HG03442 (cell line): Measurements from ENCODE around the gene PHTF2.
A peak's percentile ranks its signal among the peaks of the same experiment; 100 is the strongest.
"Not testable (repeated sequence)": the region's sequence is repeated elsewhere in the genome, so short reads cannot be mapped to it uniquely, and the experiment has no call there.

Experiments used
- ATAC-seq: cut with Tn5 transposase; IDR thresholded peaks from one replicate; pipeline ENCODE4 v1.9.1; 2021; ENCODE audit warnings: mild to moderate bottlenecking, moderate library complexity; ENCODE audit not compliant: unreplicated experiment

The PHTF2 gene

DNA sequence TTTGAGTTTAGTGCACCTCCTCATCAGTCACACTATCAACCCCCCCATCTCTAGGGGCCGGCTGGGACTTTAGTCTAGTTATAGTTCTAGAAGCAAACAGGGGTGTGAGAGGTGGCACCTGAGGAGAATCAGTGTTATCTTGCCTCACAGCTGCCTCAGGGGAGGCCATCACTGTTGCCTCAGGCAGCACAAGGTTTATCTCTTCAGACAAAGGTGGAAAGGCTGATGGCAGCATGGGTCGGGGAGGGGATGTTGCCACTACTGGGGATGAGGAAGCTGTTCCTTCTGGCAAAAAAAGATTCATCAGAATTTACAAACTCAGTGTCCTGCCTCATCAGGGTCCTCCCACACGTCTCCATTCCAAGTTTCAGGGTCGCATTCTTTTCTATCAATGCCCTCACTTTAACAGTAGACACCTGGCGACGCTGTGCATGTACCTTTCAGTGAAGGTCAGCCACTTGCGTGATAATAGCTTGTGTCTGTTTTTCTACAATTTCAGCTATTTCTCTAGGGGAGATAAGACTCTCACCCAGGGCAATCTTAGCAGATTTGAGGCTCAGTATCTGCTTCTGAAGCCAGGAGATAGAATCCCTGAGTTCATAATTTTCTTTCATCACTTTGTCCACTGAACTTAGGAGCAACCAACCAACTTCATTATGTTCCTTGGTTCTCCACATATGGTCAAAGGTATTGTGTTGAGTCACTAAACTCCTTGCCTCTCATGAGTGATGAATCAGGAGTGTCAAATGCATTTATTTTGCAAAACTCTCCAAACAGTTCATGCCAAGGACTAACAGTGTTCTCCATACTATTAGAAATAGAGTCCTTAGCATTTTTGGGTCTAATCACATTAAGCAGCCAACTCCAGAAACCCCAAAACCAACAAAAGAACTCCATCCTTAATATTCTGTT is 75.1 kb downstream of the PHTF2 start:
- not testable (repeated sequence) for ATAC-seq

DNA sequence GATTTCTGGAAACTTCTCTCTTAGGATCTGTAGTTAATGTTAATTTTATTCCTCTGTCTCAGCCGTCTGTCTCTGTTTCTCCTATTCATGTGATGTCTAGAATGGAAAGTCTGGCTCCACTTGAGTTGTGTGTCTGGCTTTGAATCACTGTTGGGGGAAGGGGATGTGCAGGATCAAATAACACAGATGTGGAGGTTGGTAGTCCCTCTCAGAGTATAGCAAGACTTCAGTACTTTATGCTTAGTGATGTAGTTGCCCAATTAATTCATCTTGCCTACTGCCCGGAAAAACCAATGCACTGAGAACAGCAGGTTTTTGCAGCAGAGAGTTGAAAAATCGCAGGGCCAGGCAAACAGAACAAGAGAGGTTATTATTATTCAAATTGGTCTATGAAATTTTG is 79.2 kb downstream of the PHTF2 start:
- ATAC-seq = no peak

DNA sequence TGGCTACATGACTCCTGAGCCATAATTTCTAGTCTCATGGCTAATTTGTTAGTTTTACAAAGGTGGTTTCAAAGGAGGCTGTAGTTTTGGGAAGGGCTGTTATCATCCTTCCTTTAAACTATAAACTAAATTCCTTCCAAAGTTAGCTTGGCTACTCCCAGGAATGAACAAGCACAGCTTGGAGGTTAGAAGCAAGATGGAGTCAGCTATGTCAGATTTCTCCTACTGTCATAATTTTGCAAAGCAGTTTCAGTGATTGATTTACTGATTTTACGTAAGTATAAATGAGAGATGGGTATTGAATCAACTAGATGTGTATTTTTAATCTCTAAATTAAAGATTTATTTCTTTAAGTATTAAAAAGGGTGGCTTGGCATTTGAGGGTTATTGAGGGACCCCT is 79.9 kb downstream of the PHTF2 start:
- ATAC-seq = no peak

DNA sequence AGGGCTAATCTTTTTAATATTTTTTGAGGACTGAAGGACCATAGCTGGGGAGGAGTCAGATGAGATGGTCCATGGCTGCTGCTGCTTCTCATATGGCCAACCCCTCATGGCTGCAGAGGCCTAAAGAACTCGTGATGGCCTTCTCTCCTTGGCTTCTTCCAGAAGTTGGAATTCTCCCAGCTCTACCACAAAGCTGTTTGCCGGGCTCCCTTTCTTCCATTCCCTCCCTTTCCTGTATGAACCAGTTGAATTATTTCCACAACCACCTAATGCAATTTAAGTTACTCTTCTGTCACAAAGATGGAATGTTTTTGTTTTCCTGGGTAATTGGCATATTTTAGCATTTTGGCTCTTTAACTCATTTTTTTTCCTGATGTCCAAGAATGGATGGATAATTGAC is 80.7 kb downstream of the PHTF2 start:
- no peak for ATAC-seq

DNA sequence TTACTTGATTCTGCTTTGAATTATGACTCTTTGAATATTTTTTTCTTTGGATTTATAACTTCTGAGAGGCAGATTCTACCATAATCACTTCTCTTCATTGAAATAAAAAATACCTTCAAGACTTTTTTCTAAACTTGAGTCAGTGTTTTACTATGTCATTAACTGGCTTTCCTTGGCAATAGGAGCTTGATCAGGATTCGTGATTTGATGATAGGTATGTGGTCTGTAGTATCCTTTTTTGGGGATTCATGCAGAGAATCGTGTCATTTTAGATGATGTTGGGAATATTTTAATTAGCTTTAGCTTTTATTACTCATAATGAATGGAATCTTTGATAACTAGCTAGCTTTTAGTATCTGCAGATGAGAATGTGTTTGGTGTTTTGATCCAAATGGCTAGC is 83.3 kb downstream of the PHTF2 start:
- no peak for ATAC-seq

DNA sequence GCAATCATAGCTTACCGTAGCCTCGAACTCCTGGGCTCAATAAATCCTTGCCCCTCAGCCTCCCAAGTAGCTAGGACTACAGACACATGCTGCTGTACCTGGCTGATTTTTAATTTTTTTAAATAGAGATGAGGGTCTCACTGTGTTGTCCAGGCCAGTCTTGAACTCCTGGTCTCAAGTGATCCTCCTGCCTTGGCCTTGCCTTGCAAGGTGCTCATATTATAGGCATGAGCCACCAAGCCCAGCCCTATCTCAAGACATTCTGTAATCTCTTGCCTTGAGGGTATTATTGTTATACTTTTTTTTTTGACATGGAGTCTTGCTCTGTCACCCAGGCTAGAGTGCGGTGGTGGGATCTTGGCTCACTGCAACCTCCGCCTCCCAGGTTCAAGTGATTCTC is 86.6 kb downstream of the PHTF2 start:
- no peak for ATAC-seq

DNA sequence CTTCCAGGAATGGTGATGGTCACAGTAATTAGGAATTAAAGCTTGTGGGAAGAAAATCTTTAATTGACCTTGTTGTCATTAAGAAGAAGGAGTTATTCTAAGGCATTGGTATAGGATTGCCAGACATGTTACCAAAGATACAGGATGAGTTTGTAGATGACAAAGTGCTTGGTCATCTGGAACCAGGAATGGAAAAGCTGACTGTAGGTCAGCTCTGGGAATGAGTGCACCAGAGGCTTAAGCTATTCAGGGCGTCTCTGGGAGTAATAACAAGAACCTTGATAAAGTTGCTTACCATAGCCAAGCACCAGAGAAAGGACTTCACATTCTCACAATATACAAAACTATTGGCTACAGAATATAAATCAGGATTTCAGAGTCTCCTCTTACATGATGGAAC is 89.0 kb downstream of the PHTF2 start:
- ATAC-seq = no peak

DNA sequence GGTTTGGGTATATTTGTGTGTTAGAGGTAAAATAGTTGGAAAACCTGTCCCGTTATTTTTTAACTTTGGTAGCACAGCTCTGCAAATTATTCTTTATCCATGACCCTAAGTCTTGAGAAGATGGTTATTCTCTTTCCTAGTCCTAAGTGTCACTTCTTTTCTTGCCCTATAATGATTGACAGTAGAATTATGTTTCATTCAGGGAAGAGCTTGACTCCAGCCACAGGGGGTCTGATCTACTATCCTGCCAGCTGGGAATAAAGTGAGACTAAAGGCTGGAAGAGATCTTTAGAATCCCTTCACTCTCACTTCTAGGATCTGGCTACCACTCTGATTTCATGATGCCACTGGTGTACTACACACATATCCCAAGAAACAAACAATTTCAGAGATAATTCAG is 90.4 kb downstream of the PHTF2 start:
- no peak for ATAC-seq

DNA sequence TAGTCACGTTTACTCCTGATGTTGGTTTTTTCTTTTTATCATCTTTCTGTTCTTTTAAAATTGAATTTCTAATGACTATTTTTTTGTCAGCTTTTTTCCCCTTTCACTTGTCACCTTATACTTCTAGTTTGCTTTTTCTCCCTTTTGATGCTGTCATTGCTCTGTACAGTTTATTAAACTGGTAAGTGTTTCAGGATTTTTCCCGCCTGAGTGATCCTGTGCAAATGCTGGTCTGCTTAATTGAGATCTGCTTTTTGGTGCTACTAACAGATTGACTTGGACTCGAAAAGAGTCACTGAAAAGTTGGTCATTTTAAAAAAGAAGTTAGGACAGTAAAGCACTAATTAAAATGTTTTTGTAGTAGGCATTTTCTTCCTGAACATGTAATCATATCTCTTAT is 95.2 kb downstream of the PHTF2 start:
- no peak for ATAC-seq

DNA sequence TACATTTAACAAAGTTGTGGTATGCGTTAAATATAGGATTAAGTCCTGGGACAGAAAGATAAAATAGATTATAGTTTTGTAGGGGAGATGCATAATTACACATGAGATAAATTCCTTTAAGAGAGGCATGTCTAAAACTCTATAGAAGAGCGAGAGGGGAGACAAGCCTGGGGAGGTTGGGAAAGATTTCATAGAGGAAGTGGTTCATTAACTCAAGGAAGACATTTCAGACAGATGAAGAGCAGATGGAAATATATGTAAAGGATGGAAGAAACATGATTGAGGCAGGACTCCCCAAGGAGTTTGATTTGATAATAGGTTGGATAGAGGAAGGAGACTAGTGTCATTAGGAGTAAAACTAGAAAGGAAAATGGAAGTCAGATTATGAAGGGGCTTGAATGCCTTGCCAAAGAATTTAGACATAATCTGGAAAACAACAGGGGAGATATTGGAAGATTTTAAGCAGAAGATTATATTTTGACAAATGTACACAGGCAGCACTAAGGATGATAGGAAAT is 96.1 kb downstream of the PHTF2 start:
- no peak for ATAC-seq

DNA sequence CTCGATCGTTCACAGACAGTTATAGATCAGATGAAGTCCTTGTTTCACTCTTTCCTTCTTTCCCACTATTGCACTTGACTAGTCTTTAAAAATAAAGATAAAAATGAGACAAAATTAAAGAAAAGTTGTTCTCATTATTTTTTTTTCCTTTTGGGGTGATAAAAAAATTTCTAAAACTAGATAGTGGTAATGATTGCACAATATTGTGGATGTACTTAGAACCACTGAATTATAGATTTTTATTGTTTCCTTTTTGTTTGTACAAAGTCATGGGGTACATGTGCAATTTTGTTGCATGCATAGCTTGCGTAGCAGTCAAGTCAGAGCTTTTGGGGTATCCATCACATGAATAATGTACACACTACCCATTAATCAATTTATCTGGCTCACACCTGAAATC is 97.3 kb downstream of the PHTF2 start:
- no peak for ATAC-seq

DNA sequence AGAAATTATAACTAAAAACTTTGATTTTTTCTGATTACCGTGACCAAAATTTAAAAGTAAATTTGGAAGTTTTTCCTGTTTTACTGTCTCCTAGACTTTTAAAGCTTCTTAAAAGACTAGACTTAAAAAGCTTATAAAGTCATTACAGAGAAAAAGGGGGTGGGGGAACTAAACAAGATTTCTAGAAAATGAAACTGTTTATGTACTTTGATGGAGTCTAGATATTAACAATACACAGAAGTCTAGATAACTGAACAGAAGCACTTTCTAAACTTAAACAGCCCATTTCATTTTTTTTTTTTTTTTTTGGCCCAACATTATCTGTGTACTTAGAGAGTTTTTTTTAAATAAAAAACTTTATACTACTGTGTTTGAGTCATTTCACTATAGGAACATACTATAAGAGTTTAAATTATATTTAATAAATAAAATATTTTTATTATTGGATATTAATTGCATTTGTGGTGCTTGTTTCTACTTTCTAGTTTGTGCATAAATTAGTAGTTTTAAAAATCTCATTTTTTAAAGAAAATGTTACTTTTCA is 98.5 kb downstream of the PHTF2 start:
- no peak for ATAC-seq

DNA sequence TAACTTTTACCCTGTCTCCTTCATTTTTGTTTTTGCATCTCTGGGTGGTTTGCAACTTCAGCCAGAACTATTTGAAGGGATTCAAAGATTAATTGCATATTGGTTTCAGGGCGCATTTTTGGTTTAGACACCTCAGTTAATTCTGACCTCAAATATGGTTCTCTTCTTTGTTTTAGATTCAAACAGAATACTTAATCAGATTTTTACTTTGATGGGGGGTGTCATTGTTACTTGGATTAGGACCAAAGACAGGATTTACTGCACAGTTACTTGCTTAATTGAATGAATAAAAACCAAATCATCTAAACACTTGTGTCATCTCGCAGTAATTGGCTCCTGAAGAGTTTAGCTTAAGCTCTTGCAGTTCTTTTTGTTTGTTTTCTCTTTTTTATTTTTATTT is 100.9 kb downstream of the PHTF2 start:
- no peak for ATAC-seq

DNA sequence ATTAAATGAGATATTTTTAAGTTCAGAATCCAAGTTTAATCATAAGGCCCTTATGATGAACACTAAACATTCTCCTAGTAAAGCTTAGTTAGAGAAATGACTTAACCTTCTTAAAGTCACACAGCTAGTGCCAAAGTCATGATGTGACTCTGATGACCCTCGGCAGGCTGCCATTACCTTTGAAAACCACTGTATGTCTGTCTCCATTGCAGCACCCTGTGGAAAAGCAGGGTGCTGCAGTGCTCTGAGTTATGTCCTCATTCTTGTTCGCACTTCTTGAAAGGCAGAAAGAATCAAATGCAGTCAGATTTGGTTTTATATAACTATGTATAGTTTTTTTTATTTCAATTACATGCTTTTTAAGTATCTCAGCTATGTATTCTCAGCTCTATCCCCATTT is 105.0 kb downstream of the PHTF2 start:
- peak; percentile 36 for ATAC-seq

DNA sequence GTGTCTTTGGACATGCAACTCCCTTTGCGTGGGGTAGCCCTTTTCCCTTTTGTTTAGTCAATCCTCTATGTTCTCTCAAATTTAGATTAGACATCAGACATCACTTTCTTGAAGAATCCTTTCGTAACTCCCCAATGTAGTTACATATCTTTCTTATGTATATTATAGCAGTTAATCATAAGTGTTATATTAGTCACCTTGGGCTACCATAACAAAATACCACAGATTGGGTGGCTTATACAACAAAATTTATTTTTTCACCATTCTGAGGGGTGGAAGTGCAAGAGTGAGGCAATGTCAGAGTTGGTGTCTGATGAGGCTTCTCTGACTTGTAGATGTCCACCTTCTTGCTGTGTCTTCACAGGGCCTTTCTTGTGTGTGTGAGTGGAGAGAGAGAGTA is 105.7 kb downstream of the PHTF2 start:
- ATAC-seq = no peak

DNA sequence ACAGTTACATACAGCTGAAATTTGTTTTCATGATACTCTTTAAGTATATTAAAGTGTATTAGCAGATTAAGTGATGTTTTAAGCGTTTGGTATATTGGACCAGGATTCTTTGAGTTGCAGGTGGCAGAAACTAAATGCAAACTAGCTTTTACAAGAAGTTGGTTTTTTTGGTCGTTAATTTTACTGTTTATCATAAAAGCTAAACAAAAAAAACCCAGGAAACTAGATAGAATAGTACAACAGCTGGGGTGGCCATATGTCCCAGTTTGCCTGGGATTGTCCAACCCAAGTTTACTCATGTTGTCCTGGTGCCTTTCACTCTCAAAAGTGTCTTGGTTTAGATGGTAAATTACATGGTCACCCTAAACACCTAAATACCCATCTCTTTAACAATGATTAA is 108.7 kb downstream of the PHTF2 start:
- ATAC-seq = no peak

DNA sequence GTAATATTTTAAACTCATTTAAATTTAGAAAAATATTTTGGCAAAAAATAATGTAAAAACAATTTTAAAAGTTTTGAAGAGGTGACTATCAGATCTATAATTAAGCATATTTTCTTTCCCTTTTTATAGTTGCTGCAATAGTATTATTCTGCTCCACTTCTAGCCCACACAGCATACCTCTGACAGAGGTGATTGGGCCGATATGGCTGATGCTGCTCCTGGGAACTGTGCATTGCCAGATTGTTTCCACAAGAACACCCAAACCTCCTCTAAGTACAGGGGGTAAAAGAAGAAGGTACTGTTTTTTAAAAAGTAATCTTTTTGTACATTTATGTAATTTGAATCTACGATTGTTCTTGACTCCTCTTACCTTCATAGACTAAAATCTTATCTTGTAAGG is 110.1 kb downstream of the PHTF2 start:
- ATAC-seq = no peak

DNA sequence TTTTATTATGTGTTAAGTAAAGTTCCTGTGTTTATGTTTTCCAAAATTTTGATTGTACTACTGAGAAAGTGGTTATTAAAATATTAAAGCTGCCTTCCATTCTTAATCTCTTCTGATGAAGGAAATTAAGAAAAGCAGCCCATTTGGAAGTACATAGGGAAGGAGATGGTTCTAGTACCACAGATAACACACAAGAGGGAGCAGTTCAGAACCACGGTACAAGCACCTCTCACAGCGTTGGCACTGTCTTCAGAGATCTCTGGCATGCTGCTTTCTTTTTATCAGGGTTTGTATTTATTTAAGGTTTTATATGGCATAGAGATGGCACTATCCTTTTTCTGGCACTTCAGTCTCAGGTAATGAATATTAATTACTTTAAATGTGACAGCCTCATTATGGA is 111.6 kb downstream of the PHTF2 start:
- no peak for ATAC-seq

DNA sequence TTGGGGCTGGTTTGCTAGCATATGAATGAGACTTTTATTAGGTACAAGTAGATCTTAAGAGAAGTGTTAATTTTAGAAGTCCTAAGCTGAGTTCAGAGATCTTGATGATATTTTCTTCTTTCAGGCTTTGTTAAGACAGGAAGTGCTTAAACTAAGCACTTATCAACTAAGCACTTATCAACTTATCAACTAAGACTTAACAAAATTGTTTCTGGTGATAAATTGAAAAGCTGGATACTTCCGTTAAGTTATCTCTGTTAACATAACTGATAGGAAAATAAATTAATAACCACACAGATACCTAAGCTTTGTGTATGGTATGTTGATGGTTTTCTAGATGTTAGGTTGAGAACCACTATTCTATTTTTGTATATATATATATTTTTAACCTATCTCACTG is 113.7 kb downstream of the PHTF2 start:
- ATAC-seq = no peak

DNA sequence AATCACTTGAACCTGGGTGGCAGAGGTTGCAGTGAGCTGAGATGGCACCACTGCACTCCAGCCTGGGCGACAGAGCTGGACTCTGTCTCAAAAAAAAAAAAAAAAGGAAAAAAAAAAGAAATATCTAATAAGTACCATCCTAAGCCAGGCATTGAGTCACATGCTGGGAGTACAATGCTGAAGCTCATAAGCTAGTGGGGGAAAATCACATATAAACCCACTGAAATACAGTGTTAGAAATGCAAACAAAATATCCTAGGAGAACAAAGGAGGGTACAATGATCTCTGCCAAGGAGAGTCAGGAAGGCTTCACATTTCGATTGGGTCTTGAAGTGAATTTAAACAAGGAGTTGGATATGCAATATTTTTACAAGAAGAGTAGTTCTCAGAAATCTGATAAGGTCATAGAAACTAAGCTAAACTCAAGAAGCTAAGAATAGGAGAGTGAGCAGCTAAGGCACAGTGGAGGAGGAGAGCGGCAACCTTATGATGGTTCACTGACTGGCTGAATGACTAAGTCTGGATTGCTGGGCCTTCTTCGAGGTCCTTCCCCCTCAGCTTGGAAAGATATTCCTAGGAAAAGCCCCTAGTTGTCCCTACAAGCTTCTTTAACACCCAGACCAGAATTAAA is 115.5 kb downstream of the PHTF2 start:
- no peak for ATAC-seq

DNA sequence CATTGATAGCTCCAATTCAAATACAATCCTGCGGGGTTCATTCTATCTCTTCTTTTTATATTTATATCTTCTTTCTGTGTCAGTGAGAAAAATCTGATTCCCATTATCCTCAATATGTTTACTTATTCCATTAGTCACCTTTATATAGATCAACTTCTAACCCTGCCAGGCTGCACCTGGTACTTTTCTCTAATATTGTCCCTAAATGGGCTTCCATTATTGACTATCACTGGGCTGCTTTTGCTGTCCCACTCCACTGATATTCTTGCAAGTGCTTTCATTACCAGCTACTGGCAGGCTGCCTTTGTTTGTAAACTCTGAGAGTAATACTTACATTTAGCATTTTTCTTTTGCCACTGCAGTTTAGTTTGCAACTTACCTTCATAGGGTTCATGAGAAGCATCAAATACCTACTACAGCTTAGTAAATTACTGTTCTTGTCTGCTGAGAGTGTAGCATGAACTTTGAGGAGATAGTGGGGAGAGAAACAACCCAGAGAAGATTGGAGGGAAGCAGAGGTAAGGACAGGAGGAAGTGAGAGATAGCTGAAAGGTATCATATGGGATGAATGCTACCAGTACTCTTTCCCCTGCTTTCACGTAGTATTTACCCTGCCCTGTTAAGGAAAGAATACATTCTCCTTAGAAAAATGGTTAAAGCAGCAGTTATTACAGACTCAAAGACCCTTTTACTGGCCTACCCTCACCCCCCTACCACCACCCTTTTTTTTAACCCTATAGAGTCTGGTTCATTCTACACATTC is 119.1 kb downstream of the PHTF2 start:
- no peak for ATAC-seq
